ENCODE results near the gene ABCG4.

ABCG4 gene

GRCh38 chr11:119103793-119104192, 45.1 kb upstream of the ABCG4 start:
- TF ChIP-seq CTCF (IDR thresholded peaks at IDR 0.05; ENCODE audit: insufficient read depth, low read length, missing control alignments): no peak
- POLR2A ChIA-PET: no interaction called here
- no peak for DNase-seq (ENCODE audit: low read depth, low spot score)
- CTCF ChIA-PET: interaction anchor here (1.2 to 3.8 kb wide), 6 partner anchors 9 to 235 kb away, joined by 3 to 27 read pairs (median 12); partner anchors contain the start of gene CBL
- no peak overlapping the region for H3K4me3 ChIP-seq (ENCODE audit: low read depth, low read length)

- H3K4me3 ChIP-seq (ENCODE audit: low read depth, low read length): peak within 1 kb of the TSS; percentile 82
- ChIA-PET POLR2A (interaction anchor here (0.8 to 1.7 kb wide), 7 partner anchors 9 to 210 kb away, joined by 3 to 8 read pairs (median 3); partner anchors contain the start of genes HINFP, HMBS and VPS11), CTCF (interaction anchor here (0.6 to 3.8 kb wide), 13 partner anchors 8 to 268 kb away, joined by 3 to 23 read pairs (median 4); partner anchors contain the start of gene CBL)
- no peak for DNase-seq (ENCODE audit: low read depth, low spot score)
- TF ChIP-seq CTCF (IDR thresholded peaks at IDR 0.05; ENCODE audit: insufficient read depth, low read length, missing control alignments): no peak
Observed at GRCh38 chr11:119106564-119107537, 42.0 kb upstream of the ABCG4 start, which contains the start of gene C2CD2L. C2CD2L (plus strand) TSS chr11:119107344; CDS start chr11:119107742, 398 bp downstream.

GRCh38 chr11:119107538-119108145, 41.2 kb upstream of the ABCG4 start:
- CTCF ChIA-PET: interaction anchor here (0.6 to 3.8 kb wide), 10 partner anchors 9 to 268 kb away, joined by 3 to 23 read pairs (median 4); partner anchors contain the start of gene CBL
- POLR2A ChIA-PET: interaction anchor here (0.5 to 1.7 kb wide), 6 partner anchors 11 to 209 kb away, joined by 3 to 8 read pairs (median 3); partner anchors contain the start of genes HINFP and VPS11
- H3K4me3 ChIP-seq (ENCODE audit: low read depth, low read length): peak overlapping the region; percentile 82
- DNase-seq (ENCODE audit: low read depth, low spot score): no peak
- TF ChIP-seq CTCF (IDR thresholded peaks at IDR 0.05; ENCODE audit: insufficient read depth, low read length, missing control alignments): no peak

GRCh38 chr11:119108146-119108856, 40.6 kb upstream of the ABCG4 start:
- TF ChIP-seq CTCF (IDR thresholded peaks at IDR 0.05; ENCODE audit: insufficient read depth, low read length, missing control alignments): no peak
- H3K4me3 ChIP-seq (ENCODE audit: low read depth, low read length): peak overlapping the region; percentile 82
- POLR2A ChIA-PET: interaction anchor here (0.5 kb wide), 1 partner anchor 13 kb away, joined by 3 read pairs; the partner anchor contains the start of gene HINFP
- CTCF ChIA-PET: interaction anchor here (1.0 to 2.5 kb wide), 8 partner anchors 10 to 267 kb away, joined by 3 to 13 read pairs (median 4); partner anchors contain the start of gene CBL
- DNase-seq (ENCODE audit: low read depth, low spot score): no peak

- peak overlapping the region; percentile 82 for H3K4me3 ChIP-seq (ENCODE audit: low read depth, low read length)
Observed at GRCh38 chr11:119108857-119109221, 40.0 kb upstream of the ABCG4 start.

More at GRCh38 chr11:119108857-119109221, 40.0 kb upstream of the ABCG4 start:
- no peak for DNase-seq (ENCODE audit: low read depth, low spot score)
- POLR2A ChIA-PET: no interaction called here
- CTCF ChIA-PET: interaction anchor here (1.0 to 2.5 kb wide), 7 partner anchors 10 to 229 kb away, joined by 3 to 13 read pairs (median 5); partner anchors contain the start of gene CBL
- TF ChIP-seq CTCF (IDR thresholded peaks at IDR 0.05; ENCODE audit: insufficient read depth, low read length, missing control alignments): no peak

All from AG04449 (cell line).